ENCODE results near the gene THTPA.

DNA sequence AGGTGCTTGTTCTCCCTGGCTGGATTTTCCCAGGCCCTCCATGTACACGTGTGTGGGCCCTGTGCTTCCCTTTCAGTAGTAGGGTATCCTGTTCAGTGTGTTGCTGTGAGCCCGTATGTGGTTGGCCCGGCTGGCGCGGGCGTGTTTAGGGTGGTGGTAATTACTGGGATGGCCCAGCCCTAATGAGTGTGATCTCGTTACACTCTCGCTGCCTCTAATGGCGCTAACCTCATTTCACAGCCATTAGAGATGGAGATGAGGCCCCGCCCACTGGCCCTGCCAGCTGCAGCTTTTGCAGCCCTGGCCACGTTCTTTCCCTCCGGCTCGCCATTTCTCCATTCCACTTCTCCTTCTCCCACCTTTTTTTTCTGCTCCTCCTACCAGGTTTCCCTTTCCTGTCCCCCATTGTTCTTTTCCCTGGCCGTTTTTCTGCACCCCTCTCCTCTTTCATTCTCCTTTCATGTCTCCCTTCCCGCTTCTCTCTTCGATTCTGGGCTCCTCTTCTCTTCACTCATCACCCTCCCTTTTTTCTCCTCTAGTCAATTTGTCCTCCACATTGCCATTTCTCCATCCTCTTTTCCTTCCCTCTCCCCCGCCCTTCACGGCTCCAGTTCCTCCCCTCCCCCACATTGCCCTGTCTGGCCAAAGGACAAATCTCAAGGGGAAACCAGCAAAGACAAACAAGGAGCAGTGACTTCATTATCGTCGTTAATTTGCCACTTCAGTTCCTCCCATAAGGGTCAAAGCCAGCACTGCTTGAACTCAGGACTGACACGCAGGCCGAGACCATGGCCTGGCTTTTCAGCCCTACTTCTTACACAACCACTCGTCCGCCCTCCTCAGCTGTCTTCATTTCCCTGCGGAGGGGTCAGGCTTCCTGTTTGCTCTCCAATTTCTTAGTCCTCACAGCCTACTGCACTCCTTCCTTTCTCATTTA is 11.3 kb upstream of the THTPA start:
- TF ChIP-seq, protein P1, sequence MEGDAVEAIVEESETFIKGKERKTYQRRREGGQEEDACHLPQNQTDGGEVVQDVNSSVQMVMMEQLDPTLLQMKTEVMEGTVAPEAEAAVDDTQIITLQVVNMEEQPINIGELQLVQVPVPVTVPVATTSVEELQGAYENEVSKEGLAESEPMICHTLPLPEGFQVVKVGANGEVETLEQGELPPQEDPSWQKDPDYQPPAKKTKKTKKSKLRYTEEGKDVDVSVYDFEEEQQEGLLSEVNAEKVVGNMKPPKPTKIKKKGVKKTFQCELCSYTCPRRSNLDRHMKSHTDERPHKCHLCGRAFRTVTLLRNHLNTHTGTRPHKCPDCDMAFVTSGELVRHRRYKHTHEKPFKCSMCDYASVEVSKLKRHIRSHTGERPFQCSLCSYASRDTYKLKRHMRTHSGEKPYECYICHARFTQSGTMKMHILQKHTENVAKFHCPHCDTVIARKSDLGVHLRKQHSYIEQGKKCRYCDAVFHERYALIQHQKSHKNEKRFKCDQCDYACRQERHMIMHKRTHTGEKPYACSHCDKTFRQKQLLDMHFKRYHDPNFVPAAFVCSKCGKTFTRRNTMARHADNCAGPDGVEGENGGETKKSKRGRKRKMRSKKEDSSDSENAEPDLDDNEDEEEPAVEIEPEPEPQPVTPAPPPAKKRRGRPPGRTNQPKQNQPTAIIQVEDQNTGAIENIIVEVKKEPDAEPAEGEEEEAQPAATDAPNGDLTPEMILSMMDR (IDR thresholded peaks at IDR 0.05): no peak
- no peak for TF ChIP-seq POLR2A (IDR thresholded peaks at IDR 0.05)
